NB4 (cell line): ENCODE measurements around the gene PET100.

ENCODE experiments used
- DNase-seq: peaks from one replicate; pipeline ENCODE4 v3.0.0; 2010; ENCODE audit warnings: low read depth
- H3K4me3 ChIP-seq: one replicate; pipeline ENCODE4 v1.5.1; 2011; ENCODE audit warnings: mild to moderate bottlenecking, low read depth, low read length, moderate library complexity
- MYC ChIP-seq: IDR thresholded peaks from 2 replicates; pipeline ENCODE4 v1.6.1; 2011; ENCODE audit warnings: low read depth, low read length
- POLR2A ChIP-seq: IDR thresholded peaks from 2 replicates; pipeline ENCODE4 v1.6.1; 2011; ENCODE audit warnings: mild to moderate bottlenecking; ENCODE audit not compliant: insufficient read length; ENCODE audit errors: extremely low read depth
- TF ChIP-seq, protein P1 (sequence below): IDR thresholded peaks from 2 replicates; pipeline ENCODE4 v1.6.1; 2011; ENCODE audit warnings: low read depth, low read length
- TF ChIP-seq, protein P2 (sequence below): IDR thresholded peaks from one replicate; pipeline ENCODE4 v1.5.1; 2012; ENCODE audit warnings: low read depth, low read length

The PET100 gene

DNA sequence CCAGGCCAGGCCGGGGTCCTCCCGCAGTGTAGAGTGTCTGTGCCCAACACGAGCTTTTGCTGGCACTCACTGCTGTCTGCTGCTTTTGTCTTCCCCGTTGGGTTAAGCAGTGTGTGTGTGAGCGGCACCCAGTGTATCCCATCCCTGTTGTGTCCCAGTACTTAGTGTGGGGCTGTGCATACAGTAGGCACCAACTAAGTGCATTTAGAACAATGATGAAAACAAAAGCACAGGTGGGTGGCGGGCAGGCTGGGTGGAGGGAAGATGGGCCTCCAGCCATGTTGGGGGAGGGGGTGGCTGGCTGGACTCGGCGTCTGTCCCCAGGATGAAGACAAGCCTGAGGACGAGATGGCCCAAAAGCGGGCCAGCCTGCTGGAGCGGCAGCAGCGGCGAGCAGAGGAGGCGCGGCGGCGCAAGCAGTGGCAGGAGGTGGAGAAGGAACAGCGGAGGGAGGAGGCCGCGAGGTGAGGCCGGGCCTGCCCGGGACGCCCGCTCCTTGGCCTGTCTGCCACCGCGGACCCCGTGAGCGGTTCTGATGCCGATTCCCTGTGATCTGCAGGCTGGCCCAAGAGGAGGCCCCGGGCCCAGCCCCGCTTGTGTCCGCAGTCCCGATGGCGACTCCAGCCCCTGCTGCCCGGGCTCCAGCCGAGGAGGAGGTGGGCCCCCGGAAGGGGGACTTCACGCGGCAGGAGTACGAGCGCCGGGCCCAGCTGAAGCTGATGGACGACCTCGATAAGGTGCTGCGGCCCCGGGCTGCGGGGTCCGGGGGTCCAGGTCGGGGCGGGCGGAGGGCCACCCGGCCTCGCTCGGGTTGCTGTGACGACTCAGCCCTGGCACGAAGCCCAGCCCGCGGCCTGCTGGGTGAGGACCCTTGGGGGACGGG, 14.5 kb upstream of the PET100 start:
- TF ChIP-seq, protein P1, sequence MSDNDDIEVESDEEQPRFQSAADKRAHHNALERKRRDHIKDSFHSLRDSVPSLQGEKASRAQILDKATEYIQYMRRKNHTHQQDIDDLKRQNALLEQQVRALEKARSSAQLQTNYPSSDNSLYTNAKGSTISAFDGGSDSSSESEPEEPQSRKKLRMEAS, result no peak
- TF ChIP-seq POLR2A (no peak), MYC (no peak)
- TF ChIP-seq, protein P2, sequence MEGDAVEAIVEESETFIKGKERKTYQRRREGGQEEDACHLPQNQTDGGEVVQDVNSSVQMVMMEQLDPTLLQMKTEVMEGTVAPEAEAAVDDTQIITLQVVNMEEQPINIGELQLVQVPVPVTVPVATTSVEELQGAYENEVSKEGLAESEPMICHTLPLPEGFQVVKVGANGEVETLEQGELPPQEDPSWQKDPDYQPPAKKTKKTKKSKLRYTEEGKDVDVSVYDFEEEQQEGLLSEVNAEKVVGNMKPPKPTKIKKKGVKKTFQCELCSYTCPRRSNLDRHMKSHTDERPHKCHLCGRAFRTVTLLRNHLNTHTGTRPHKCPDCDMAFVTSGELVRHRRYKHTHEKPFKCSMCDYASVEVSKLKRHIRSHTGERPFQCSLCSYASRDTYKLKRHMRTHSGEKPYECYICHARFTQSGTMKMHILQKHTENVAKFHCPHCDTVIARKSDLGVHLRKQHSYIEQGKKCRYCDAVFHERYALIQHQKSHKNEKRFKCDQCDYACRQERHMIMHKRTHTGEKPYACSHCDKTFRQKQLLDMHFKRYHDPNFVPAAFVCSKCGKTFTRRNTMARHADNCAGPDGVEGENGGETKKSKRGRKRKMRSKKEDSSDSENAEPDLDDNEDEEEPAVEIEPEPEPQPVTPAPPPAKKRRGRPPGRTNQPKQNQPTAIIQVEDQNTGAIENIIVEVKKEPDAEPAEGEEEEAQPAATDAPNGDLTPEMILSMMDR, result no peak
- H3K4me3 ChIP-seq, result no peak overlapping the region

DNA sequence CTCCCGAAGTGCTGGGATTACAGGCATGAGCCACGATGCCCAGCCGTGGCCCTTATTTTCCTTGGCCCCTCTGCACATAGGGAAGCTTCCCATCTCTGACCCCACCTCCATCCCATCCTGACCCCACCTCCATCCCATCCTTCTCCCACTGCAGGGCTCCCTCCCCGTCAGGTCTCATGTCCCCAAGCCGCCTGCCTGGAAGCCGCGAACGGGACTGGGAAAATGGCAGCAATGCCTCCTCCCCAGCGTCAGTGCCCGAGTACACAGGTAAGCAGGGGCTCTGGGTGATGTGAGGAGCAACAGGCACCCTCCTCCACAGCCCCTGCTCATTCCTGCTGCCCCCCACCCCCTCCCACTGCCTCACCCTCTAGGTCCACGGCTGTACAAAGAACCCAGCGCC, 12.4 kb upstream of the PET100 start:
- TF ChIP-seq, protein P2, result no peak
- TF ChIP-seq, protein P1, result no peak
- no peak for TF ChIP-seq MYC
- TF ChIP-seq POLR2A, result no peak
- DNase-seq, result no peak
- H3K4me3 ChIP-seq, result no peak overlapping the region

More for the DNA sequence above, 14.5 kb upstream of the PET100 start:
- DNase-seq, result no peak

- DNase-seq, result no peak
- H3K4me3 ChIP-seq, result no peak overlapping the region
- TF ChIP-seq, protein P2, result no peak
- TF ChIP-seq MYC (no peak), POLR2A (no peak)
- TF ChIP-seq, protein P1, result no peak
Observed at GRCh38 chr19:7617735-7618134, 11.9 kb upstream of the PET100 start.

GRCh38 chr19:7618348-7618747, 11.2 kb upstream of the PET100 start:
- no peak overlapping the region for H3K4me3 ChIP-seq
- no peak for DNase-seq
- TF ChIP-seq, protein P2, result no peak
- TF ChIP-seq, protein P1, result no peak
- TF ChIP-seq POLR2A (no peak), MYC (no peak)

DNA sequence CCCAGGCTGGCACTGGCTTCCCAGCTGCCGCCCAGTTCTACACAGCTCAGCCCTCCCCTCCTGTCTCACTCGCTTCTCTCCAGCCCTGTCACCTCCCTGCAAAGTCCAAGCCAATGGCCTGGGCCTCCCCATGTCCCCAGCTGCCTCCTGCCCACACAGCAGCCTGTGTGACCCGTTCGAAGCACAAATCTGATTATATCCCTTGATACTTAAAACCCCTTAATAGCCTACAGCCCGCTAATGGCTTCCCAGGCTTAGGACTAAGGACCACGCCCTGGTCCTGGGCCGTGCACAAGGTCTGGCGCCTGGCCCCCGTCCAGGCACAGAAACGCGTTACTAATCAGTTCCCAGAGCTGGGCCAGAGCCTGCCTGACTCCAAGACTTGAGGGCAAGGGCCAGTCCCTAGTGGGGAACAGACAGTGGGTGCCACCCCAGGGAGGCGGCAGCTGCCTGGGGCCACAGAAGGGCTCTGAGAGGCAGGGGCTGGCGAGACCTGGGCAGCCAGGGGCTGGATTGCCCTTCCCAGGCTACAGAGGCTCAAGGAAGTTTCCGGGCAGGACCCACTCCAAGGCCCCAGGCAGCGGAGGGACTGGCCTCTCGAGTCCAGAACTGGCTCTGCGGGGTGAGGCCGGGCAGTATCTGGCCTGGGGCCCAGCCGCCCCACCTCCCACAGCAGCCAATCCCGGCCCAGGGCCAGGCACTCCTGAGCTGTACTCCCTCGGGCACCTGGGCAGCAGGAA, 10.7 kb upstream of the PET100 start:
- TF ChIP-seq MYC, result no peak
- TF ChIP-seq, protein P1, result no peak
- TF ChIP-seq, protein P2, result no peak
- no peak for TF ChIP-seq POLR2A
- no peak overlapping the region for H3K4me3 ChIP-seq
- no peak for DNase-seq
